Nephron (organoid): ENCODE data around the gene IBA57.
A peak's percentile ranks its signal among the peaks of the same experiment; 100 is the strongest.

Experiments used
- H3K27ac Mint-ChIP-seq, 3 experiments: 2 replicates each; pipeline ENCODE4 v1.8.0; 2020; ENCODE audit warnings: mixed read lengths in 3 of 3, mild to moderate bottlenecking in 2 of 3, moderate library complexity in 1 of 3
- H3K27me3 Mint-ChIP-seq: 2 replicates; pipeline ENCODE4 v1.8.0; 2021; ENCODE audit warnings: low read depth, mild to moderate bottlenecking, moderate library complexity, mixed read lengths
- H3K36me3 Mint-ChIP-seq: 2 replicates; pipeline ENCODE4 v1.8.0; 2020; ENCODE audit warnings: low read depth, mixed read lengths
- H3K4me1 Mint-ChIP-seq: 2 replicates; pipeline ENCODE4 v1.8.0; 2020; ENCODE audit warnings: mixed read lengths
- H3K4me3 Mint-ChIP-seq, 3 experiments: 2 replicates each; pipeline ENCODE4 v1.8.0; 2020; ENCODE audit warnings: mild to moderate bottlenecking in 3 of 3, mixed read lengths in 3 of 3, moderate library complexity in 2 of 3
- H3K9me3 Mint-ChIP-seq: 2 replicates; pipeline ENCODE4 v1.8.0; 2020; ENCODE audit warnings: mixed read lengths
- CTCF ChIP-seq, 3 experiments: fragments of 200-600 bp; sonication (generic); IDR thresholded peaks; one replicate each; pipeline ENCODE4 v1.5.0; 2021; ENCODE audit warnings: antibody characterized with exemption in 3 of 3; ENCODE audit not compliant: unreplicated experiment in 3 of 3

The IBA57 gene

GRCh38 chr1:228228601-228229074 is 63.0 kb downstream of the IBA57 start:
- no peak overlapping the region for H3K4me3 Mint-ChIP-seq
- no peaks in the 10 kb centered on the region for H3K27me3 Mint-ChIP-seq
- no peaks in the 10 kb centered on the region for H3K4me1 Mint-ChIP-seq
- H3K27ac Mint-ChIP-seq = peak overlapping the region in 1 of 3 experiments; percentile 8
- H3K36me3 Mint-ChIP-seq = peaks cover 93% of the 10 kb centered on the region
- TF ChIP-seq CTCF (IDR thresholded peaks at IDR 0.05; ENCODE audit: unreplicated experiment in 3 of 3) = no peak
- peaks cover 11% of the 10 kb centered on the region for H3K9me3 Mint-ChIP-seq

- Mint-ChIP-seq H3K4me3 (no peak overlapping the region), H3K4me1 (no peaks in the 10 kb centered on the region), H3K27me3 (no peaks in the 10 kb centered on the region), H3K27ac (no peak overlapping the region), H3K36me3 (peaks cover 93% of the 10 kb centered on the region), H3K9me3 (peaks cover 28% of the 10 kb centered on the region)
- no peak for TF ChIP-seq CTCF (IDR thresholded peaks at IDR 0.05; ENCODE audit: unreplicated experiment in 3 of 3)
Measured at GRCh38 chr1:228231189-228231588, 65.6 kb downstream of the IBA57 start.
